22Rv1 (cell line): ENCODE measurements around the gene CXCL17.

Experiments used
- CTCF ChIP-seq: fragments of 450-650 bp; IDR thresholded peaks from 2 replicates; pipeline ENCODE4 v1.5.1; 2017; ENCODE audit warnings: mild to moderate bottlenecking
- ZFX ChIP-seq: fragments of 450-650 bp; IDR thresholded peaks from 2 replicates; pipeline ENCODE4 v1.6.1; 2017; ENCODE audit warnings: antibody characterized with exemption, borderline replicate concordance

GRCh38 chr19:42440357-42441048 lies 2.2 kb downstream of the CXCL17 start:
- TF ChIP-seq CTCF (peak; percentile 97), ZFX (no peak)
